ENCODE results near the gene SSBP2. TPM values are rescaled to one million over a fixed set of nuclear protein-coding genes. Genes with fewer than 3 reads are reported as not detected.
"Not testable (repeated sequence)": the region's sequence is repeated elsewhere in the genome, so short reads cannot be mapped to it uniquely, and the experiment has no call there.

SSBP2 gene
- polyA plus RNA-seq, 12 donors: 32.9 to 79.9 (median 63.4) TPM; not detected in 1

DNA sequence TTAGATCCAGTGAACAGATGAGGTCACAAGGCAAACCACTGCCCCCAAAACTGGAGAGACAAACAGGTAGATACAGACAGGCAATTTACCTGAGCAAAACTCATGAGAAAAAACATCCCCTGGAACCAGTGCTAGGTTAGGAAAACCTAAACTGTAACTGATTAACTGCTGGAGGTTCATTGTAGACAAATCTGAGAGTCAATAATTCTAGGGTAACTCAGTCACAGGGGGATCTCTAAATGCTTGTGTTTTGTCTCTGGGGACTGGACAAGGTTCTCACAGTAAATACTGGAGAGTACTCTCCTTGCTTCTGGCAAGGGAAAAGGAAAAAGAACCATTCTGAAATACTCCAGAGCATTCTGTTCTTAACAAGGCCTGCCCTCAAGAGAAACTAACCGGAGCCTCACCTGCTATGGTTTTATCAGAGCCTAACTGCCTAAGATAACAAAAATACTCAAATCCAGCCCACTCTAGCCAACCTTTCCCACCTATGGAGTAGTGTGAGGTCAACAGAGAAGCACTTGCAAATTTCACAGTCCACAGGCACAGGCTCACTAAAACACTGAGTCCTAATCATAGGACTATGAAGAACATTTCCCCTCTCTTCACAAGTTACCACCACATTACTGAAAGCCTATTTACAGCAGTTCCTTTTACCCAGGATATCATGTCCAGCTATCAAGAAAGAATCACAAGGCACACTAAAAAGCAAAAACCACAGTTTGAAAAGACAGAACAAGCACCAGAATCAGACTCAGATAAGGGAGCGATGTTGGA lies 217.1 kb downstream of the SSBP2 start:
- DNase-seq: no peak

DNA sequence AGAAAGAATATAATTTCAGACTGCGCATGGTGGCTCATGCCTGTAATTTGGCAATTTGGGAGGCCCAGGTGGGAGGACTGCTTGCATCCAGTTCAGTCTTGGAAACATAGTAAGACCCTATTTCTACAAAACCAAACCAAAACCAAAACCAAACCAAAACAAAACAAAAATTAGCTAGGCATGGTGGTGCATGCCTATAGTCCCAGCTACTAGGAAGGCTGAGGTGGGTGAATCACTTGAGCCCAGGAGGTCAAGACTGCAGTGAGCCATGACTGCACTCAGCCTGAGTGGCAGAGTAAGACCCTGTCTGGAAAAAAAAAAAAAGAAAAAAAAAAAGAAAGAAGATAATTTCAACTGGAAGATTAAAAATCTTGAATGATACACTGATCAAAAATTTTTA lies 220.0 kb downstream of the SSBP2 start:
- DNase-seq: no peak

- no peak for DNase-seq
Measured at GRCh38 chr5:81525690-81526089, 225.2 kb downstream of the SSBP2 start.

DNA sequence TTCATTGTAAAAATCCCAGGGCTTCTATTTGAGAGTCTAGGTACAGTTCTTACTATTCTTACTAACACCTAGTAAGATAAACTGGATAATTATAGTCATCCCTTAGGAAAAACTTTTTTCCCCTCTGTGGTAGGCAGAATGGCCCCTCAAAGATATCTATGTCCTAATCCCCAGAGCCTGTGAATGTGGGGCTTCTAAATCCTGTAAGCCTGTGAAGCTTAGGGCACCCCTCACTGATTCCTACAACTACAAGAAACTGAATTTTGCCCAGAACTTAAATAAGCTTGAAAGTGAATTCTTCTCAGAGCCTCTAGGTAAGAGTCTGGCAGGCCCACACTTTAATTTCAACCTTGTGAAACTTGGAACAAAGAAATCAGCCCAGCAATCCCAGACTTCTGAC lies 226.9 kb downstream of the SSBP2 start:
- DNase-seq: no peak

GRCh38 chr5:81522571-81522970 lies 228.3 kb downstream of the SSBP2 start:
- DNase-seq: no peak

DNA sequence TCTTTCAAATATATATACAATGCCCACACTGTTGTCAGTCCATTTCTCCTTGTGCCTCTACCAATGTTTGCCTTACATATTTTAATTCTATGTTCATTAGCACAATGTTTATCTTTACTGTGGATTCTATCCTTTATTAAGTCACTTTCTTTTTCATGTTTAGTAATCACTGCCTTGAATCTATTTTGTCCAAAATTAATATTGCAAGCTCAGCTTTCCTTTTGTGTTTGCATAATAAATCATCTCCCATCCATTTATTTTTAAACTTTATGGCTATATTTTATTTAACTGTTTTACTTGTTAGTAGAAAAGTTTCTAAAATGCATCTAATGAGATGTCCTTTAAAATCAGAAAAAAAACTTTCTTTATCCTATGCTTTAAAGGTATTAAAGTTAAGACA lies 230.1 kb downstream of the SSBP2 start:
- DNase-seq: no peak

GRCh38 chr5:81519217-81519905 lies 231.5 kb downstream of the SSBP2 start:
- DNase-seq: no peak

GRCh38 chr5:81517462-81517861 lies 233.4 kb downstream of the SSBP2 start:
- DNase-seq: no peak

DNA sequence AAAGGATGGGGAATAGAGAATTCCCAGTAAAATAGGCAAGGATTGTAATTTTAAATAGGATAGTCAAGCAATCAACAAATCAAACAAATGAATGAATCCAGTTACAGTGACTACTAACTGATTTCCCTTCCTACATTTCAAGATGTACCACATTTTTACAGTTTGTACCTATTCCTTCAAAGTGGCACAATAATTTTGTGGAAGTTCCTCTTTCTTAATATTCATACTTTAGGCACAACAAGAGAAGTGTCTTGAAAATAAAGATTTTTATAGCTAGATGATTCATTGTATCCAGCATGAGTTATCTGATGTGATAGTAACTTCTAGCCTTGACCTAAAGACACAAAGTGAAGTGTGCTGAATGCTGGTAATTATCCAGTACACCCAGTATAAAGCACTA lies 234.8 kb downstream of the SSBP2 start:
- DNase-seq: no peak

DNA sequence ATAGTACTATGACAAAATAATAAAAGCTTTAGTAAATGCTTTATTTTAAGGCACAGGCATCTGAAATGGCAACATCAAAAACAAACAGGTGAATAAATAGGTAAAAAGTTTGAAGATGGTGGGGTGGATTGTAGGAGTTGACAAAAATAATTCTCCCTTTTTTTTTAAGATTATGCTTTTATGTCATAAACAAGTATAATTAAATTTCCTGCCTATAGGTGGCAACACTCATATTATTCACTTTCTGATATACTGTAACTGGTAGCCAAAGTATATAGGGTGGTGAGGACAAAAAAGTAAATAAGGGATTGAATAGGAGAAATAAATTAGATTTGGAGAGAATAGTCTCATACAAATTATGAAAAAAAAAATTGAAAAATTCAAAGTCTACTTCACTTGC lies 236.9 kb downstream of the SSBP2 start:
- DNase-seq: no peak

DNA sequence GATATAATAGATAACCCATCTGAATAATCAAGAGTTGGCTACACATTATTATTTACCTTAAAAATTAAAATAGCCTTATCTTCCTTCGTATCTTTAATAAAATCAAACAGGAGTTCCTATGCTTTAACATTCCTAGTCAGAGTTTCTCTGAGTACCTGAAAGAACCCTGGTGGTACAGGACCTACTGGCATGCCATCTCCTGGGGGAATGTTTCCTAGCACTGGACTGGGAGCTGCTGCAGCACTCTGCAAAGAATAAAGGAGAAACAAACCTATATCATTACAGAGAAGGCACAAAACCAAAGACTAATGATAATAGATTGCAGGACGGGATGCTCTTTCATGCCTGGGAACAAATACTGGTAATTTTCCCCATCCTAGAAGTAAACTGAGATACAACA lies 237.4 kb downstream of the SSBP2 start:
- no peak for DNase-seq

DNA sequence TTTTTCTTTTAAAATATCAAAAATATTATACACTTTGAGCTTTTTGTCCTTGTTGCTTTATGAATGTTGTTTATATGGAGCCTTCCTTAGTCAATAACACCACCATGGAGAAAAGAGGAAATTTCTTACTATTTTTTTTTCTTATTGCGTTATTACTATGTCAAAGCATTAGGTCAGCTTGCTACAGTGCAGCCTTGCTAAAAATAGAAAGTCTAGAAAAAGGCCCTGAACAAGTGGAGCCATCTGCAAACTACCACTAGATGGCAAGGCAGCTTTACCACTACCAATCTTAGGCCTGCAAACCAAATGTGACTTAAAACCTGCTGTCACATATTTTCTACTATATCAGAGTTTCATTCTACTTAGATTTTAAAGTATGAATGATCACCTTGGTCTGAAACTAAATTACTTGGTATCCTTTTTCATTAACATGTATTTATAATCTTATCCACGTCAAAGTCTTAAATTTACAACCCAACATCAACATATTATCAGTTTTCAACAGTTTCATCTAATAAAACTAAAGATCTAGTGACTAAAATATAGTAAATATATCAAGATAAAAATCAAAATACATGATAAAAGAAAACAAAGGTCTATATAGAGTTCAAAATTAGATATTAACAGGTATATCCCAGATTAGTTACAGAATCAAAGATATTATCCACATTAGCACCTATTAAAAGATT lies 243.9 kb downstream of the SSBP2 start:
- peak; percentile 78 for DNase-seq

GRCh38 chr5:81506378-81506777 lies 244.5 kb downstream of the SSBP2 start:
- DNase-seq: no peak

- DNase-seq: no peak
Measured at GRCh38 chr5:81505672-81506071, 245.2 kb downstream of the SSBP2 start.

- not testable (repeated sequence) for DNase-seq
Measured at GRCh38 chr5:81503602-81504001, 247.3 kb downstream of the SSBP2 start.

- peak; percentile 15 for DNase-seq
Measured at GRCh38 chr5:81495286-81495685, 255.6 kb downstream of the SSBP2 start.

GRCh38 chr5:81488862-81489261 lies 262.0 kb downstream of the SSBP2 start:
- no peak for DNase-seq

DNA sequence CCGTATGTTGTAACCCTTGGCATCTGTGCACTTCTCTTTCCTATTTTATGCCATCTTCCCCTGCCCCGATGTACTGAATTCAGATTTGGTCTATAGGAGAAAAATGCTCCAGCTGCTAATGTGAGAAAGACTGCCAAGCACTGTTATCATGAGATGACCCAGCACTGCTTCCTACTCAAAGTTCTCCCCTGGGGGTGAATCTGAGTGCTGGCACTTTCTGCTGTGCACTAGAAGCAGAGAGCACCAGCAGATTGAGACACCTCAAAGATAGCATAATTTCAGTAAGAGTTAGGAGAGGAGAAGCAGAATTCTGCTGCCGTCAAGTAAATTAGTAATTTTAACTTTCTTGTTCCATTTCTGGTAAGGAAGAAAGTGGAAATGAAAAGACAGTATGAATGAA lies 264.2 kb downstream of the SSBP2 start:
- DNase-seq: no peak

- DNase-seq: no peak
Measured at GRCh38 chr5:81482595-81482994, 268.3 kb downstream of the SSBP2 start.

DNA sequence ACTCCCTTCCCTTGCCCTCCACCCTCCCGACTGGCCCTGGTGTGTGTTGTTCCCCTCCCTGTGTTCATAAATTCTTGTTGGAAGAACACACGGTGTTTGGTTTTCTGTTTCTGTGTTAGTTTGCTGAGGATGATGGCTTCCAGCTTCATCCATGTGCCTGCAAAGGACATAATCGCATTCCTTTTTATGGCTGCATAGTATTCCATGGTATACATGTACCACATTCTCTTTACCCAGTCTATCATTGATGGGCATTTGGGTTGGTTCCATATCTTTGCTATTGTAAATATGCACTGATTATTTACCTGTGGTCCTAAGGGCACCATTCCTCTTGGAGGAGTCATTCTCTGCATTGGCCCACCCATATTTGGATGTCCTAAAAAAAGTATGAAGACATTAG lies 277.5 kb downstream of the SSBP2 start:
- DNase-seq: not testable (repeated sequence)

GRCh38 chr5:81469676-81470075 lies 281.2 kb downstream of the SSBP2 start:
- no peak for DNase-seq

DNA sequence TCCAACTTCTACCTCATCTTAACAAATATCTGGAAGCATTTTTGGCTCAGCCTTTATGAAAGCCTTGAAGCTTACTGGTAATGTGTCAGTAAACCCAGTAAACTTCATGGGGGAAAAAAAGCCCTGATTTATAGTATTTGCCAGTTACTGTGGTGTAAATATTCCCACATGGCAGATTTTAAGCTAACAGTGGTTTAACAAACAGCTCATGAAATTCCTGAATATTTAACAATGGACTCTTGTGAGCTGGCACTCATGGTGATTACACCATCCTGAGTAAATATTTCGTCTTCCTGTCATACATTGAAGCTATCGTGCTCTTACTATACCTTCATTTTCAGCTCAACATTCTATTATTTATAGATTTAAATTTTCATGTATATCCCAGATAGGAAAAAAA lies 300.0 kb downstream of the SSBP2 start:
- no peak for DNase-seq

- no peak for DNase-seq
Measured at GRCh38 chr5:81435023-81435422, 315.9 kb downstream of the SSBP2 start.
